ENCODE results near the gene SLC24A3. TPM values are rescaled to one million over a fixed set of nuclear protein-coding genes. Genes with fewer than 3 reads are reported as not detected.

Gene SLC24A3
- polyA plus RNA-seq, 1 donor (not counting 4 experiments of a cell fraction or from before 2014, with no cell fraction given) = 0.17 TPM

DNA sequence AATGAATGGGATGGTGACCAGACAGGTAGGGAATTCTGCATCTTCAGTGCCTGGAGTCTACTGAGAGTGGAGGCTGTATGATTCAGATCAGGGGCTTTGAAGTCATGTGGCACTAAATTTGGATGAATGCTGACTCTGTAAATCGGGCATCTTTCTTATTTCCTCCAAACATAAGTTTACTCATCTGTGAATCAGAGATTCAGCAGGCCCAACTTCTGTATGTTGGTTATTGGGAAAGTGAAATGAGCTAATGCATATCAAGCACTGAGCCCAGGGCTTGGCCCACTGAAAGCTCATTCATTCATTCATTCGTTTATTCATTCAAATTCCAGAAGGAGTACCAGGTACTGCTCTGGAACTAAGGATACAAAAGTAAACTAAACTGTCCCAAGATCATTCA lies 353.3 kb downstream of the SLC24A3 start:
- Histone ChIP-seq H3K4me3 (ENCODE audit: control insufficient read depth in 2 of 3, extremely low read depth in 1 of 3, insufficient read depth in 2 of 3, low read depth in 1 of 3, low read length in 3 of 3) (no peak overlapping the region), H3K9me3 (ENCODE audit: control insufficient read depth, low read depth, low read length) (no peaks in the 10 kb centered on the region), H4K20me1 (ENCODE audit: control insufficient read depth, extremely low read depth, insufficient read depth, low read length) (no peaks in the 10 kb centered on the region), H3K9ac (ENCODE audit: control insufficient read depth, extremely low read depth, insufficient read depth, low read length) (no peak overlapping the region), H3K79me2 (ENCODE audit: control insufficient read depth, insufficient read depth, low read length) (no peaks in the 10 kb centered on the region), H3K9me1 (ENCODE audit: control insufficient read depth, extremely low read depth, insufficient read depth, low read length) (no peaks in the 10 kb centered on the region), H2AFZ (ENCODE audit: control insufficient read depth, low read length) (no peak overlapping the region), H3K4me1 (ENCODE audit: control insufficient read depth, extremely low read depth, insufficient read depth, low read length) (no peaks in the 10 kb centered on the region), H3K27ac (ENCODE audit: control insufficient read depth, insufficient read depth, low read length) (no peak overlapping the region), H3K36me3 (ENCODE audit: control insufficient read depth in 2 of 2, extremely low read depth in 1 of 2, insufficient read depth in 2 of 2, low read length in 2 of 2) (no peaks in the 10 kb centered on the region), H3K27me3 (ENCODE audit: control insufficient read depth, extremely low read depth, insufficient read depth, low read length) (peaks cover 3% of the 10 kb centered on the region), H3K4me2 (ENCODE audit: control insufficient read depth, extremely low read depth, insufficient read depth, low read depth, low read length) (no peak overlapping the region)
- no peak for FAIRE-seq
- dilution Hi-C loops (cut with MboI; ENCODE audit: extremely low pct_ligation_motif_present, low sequenced_read_pairs) = no loop called here
- DNase-seq (ENCODE audit: low read depth, low spot score) = no peak
- no peak for TF ChIP-seq EZH2 (IDR thresholded peaks at IDR 0.05; ENCODE audit: low read length)
- TF ChIP-seq, protein P1, sequence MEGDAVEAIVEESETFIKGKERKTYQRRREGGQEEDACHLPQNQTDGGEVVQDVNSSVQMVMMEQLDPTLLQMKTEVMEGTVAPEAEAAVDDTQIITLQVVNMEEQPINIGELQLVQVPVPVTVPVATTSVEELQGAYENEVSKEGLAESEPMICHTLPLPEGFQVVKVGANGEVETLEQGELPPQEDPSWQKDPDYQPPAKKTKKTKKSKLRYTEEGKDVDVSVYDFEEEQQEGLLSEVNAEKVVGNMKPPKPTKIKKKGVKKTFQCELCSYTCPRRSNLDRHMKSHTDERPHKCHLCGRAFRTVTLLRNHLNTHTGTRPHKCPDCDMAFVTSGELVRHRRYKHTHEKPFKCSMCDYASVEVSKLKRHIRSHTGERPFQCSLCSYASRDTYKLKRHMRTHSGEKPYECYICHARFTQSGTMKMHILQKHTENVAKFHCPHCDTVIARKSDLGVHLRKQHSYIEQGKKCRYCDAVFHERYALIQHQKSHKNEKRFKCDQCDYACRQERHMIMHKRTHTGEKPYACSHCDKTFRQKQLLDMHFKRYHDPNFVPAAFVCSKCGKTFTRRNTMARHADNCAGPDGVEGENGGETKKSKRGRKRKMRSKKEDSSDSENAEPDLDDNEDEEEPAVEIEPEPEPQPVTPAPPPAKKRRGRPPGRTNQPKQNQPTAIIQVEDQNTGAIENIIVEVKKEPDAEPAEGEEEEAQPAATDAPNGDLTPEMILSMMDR (optimal IDR thresholded peaks at IDR 0.05 in 1 of 3, IDR thresholded peaks at IDR 0.05 in 1 of 3, conservative IDR thresholded peaks at IDR 0.05 in 1 of 3; ENCODE audit: extremely low read depth in 1 of 3, insufficient read depth in 2 of 3, low read length in 3 of 3) = no peak

DNA sequence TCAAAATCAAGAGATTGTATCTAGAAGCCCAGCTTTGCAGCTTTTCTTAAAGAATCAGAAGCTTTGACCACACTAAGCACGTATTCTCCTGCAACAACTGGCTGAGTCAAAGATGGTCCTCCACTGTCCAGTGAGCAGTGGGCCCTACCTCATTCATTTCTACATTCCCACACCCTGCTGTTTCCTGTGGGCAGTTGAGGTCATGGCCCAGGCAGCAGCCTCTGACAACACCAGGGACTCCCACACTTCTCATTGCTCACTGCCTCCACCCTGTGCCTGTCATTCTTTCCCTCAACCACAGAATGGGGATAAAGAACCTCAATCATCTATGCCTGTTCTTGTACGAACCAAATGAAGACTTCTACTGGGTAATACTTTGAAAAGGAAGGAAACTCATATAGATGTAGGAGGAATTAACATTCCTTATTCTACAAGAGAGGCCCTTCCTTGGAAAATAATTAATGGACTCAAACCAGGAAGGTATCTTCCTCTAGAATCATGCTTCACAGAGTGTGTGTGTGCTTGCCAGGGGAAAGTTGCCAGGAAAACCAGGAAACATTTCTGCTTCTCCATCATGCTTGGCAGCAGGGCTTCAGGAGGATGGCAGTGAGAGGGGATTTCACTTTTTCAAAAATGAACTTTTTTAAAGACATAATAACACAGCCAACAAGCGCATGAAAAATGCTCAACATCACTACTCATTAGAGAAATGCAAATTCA lies 353.9 kb downstream of the SLC24A3 start:
- FAIRE-seq (no peak), DNase-seq (ENCODE audit: low read depth, low spot score) (no peak)
- Histone ChIP-seq H3K9ac (ENCODE audit: control insufficient read depth, extremely low read depth, insufficient read depth, low read length) (no peak overlapping the region), H3K79me2 (ENCODE audit: control insufficient read depth, insufficient read depth, low read length) (no peaks in the 10 kb centered on the region), H3K4me2 (ENCODE audit: control insufficient read depth, extremely low read depth, insufficient read depth, low read depth, low read length) (no peak overlapping the region), H4K20me1 (ENCODE audit: control insufficient read depth, extremely low read depth, insufficient read depth, low read length) (no peaks in the 10 kb centered on the region), H3K9me3 (ENCODE audit: control insufficient read depth, low read depth, low read length) (no peaks in the 10 kb centered on the region), H3K36me3 (ENCODE audit: control insufficient read depth in 2 of 2, extremely low read depth in 1 of 2, insufficient read depth in 2 of 2, low read length in 2 of 2) (no peaks in the 10 kb centered on the region), H2AFZ (ENCODE audit: control insufficient read depth, low read length) (no peak overlapping the region), H3K27ac (ENCODE audit: control insufficient read depth, insufficient read depth, low read length) (no peak overlapping the region), H3K27me3 (ENCODE audit: control insufficient read depth, extremely low read depth, insufficient read depth, low read length) (peaks cover 3% of the 10 kb centered on the region), H3K4me1 (ENCODE audit: control insufficient read depth, extremely low read depth, insufficient read depth, low read length) (no peaks in the 10 kb centered on the region), H3K4me3 (ENCODE audit: control insufficient read depth in 2 of 3, extremely low read depth in 1 of 3, insufficient read depth in 2 of 3, low read depth in 1 of 3, low read length in 3 of 3) (no peak overlapping the region), H3K9me1 (ENCODE audit: control insufficient read depth, extremely low read depth, insufficient read depth, low read length) (no peaks in the 10 kb centered on the region)
- dilution Hi-C loops (cut with MboI; ENCODE audit: extremely low pct_ligation_motif_present, low sequenced_read_pairs) = no loop called here
- TF ChIP-seq, protein P1 (optimal IDR thresholded peaks at IDR 0.05 in 1 of 3, IDR thresholded peaks at IDR 0.05 in 1 of 3, conservative IDR thresholded peaks at IDR 0.05 in 1 of 3; ENCODE audit: extremely low read depth in 1 of 3, insufficient read depth in 2 of 3, low read length in 3 of 3) = no peak
- no peak for TF ChIP-seq EZH2 (IDR thresholded peaks at IDR 0.05; ENCODE audit: low read length)
